DMS153 treated with DMSO at 0.1 percent for 48 hours (cell line): ENCODE results near the gene C19orf73.

ENCODE experiments used
- DNase-seq: peaks from one replicate; lab custom pipeline; 2025; ENCODE audit not compliant: unreplicated experiment; lab: John Stamatoyannopoulos, UW

Gene C19orf73

DNA sequence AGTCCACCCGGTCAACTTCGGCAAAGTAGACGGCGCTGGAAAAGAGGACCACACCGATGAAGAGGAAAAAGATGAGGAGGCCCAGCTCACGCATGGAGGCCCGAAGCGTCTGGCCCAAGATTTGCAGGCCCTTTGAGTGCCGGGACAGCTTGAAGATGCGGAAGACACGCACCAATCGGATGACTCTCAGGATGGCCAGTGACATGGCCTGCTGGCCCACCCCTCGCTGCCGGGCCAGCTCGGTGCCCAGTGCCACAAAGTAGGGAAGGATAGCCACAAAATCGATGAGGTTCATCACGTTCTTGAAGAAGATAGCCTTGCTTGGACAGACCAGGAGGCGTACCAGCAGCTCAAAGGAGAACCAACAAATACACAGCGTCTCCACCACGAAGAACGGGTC is 48.5 kb downstream of the C19orf73 start:
- no peak for DNase-seq

DNA sequence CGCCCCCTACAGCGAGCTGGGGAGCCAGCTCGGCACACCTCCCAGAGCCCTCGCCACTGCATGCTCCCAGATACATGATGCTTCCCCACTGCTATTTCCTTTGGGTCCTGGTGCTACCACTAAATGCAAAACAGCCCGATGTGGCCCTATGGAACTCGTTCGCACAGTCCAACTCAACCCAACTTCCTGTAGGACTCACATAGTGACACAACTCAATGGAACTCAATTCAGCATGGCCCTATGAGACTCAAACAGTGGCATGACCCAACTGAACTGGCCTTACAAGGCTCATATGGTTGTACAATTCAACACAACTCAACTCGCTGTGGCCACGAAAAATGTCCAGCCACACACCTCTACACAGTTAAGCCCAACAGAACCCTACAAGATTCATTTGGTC is 49.9 kb downstream of the C19orf73 start:
- no peak for DNase-seq
